Bronchial epithelial cell (primary cell): ENCODE data around the gene TOP3A. TPM values are rescaled to one million over a fixed set of nuclear protein-coding genes. Genes with fewer than 3 reads are reported as not detected.

Source experiments
- DNase-seq: peaks from one replicate; pipeline ENCODE4 v3.0.0-alpha.2; 2010; ENCODE audit warnings: low read depth
- FAIRE-seq: peaks from 2 replicates; lab custom pipeline; 2011; peaks lifted over from hg19 to GRCh38; lab: Jason Lieb, UNC
- H3K27me3 ChIP-seq: 2 replicates; pipeline ENCODE4 v1.5.1; 2011; ENCODE audit warnings: low read length; ENCODE audit not compliant: control insufficient read depth, insufficient read depth
- H3K36me3 ChIP-seq: 2 replicates; pipeline ENCODE4 v1.5.1; 2011; ENCODE audit warnings: low read length; ENCODE audit not compliant: control insufficient read depth, insufficient read depth
- H3K4me3 ChIP-seq: 2 replicates; pipeline ENCODE4 v1.5.1; 2011; ENCODE audit warnings: mild to moderate bottlenecking, low read depth, low read length, control low read depth
- total RNA-seq: library from RNA; depleted of rRNA; stranded (reverse); fragments of >200 nt; gene quantifications from 2 replicates; pipeline ENCODE4 v1.2.1, GENCODE V29; 2014
- TF ChIP-seq, protein P1 (sequence below): IDR thresholded peaks from 2 replicates; pipeline ENCODE4 v1.5.1; 2011; ENCODE audit warnings: mild to moderate bottlenecking, moderate library complexity, low read length, control low read depth, inconsistent platforms; ENCODE audit not compliant: insufficient read depth, severe bottlenecking

The TOP3A gene
- total RNA-seq, 1 donor from 2014 or later = 22.4 TPM

- Histone ChIP-seq H3K4me3 (no peak overlapping the region), H3K36me3 (peaks cover 33% of the 10 kb centered on the region), H3K27me3 (no peaks in the 10 kb centered on the region)
- TF ChIP-seq, protein P1, sequence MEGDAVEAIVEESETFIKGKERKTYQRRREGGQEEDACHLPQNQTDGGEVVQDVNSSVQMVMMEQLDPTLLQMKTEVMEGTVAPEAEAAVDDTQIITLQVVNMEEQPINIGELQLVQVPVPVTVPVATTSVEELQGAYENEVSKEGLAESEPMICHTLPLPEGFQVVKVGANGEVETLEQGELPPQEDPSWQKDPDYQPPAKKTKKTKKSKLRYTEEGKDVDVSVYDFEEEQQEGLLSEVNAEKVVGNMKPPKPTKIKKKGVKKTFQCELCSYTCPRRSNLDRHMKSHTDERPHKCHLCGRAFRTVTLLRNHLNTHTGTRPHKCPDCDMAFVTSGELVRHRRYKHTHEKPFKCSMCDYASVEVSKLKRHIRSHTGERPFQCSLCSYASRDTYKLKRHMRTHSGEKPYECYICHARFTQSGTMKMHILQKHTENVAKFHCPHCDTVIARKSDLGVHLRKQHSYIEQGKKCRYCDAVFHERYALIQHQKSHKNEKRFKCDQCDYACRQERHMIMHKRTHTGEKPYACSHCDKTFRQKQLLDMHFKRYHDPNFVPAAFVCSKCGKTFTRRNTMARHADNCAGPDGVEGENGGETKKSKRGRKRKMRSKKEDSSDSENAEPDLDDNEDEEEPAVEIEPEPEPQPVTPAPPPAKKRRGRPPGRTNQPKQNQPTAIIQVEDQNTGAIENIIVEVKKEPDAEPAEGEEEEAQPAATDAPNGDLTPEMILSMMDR = no peak
- DNase-seq = no peak
- FAIRE-seq = no peak
Measured at GRCh38 chr17:18240449-18240848, 74.3 kb downstream of the TOP3A start.

DNA sequence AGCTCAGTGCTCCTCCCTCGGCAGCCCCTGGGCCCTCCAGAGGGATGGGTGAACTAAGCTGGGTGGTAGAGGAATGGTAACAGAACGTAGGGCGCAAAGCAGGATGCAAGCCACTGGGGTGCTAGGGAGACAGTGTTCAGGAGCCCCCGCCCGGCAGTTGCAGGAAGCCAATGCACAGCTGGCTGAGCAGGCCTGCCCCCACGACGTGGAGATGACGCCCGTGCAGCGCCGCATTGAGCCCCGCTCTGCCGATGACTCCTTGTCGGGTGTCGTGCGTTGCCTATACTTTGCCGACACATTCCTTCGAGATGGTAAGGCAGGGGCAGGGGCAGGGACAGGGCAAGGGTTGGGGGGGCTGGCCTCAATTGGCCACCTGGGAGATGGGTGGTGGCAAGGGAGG, 76.5 kb downstream of the TOP3A start:
- FAIRE-seq (no peak), DNase-seq (no peak)
- no peak overlapping the region for H3K4me3 ChIP-seq
- peaks cover 32% of the 10 kb centered on the region for H3K36me3 ChIP-seq
- H3K27me3 ChIP-seq = no peaks in the 10 kb centered on the region
- TF ChIP-seq, protein P1 = no peak

DNA sequence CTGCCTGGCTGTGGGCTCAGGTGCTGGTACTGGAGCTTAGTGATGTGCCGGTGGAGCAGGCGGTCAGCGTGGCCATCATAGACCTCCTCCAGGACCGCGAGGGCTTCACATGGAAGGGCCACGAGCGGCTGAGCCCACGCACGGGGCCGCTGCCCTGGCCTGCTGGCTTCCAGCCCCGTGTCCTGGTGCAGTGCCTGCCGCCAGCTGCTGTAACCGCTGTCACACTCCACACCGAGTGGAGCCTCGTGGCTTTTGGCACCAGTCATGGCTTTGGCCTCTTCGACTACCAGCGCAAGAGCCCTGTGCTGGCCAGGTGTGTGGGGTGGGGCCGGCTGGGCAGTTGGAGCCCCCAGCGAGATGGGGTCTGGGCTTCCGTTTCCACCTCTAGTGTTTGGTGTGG, 77.3 kb downstream of the TOP3A start:
- no peaks in the 10 kb centered on the region for H3K27me3 ChIP-seq
- DNase-seq (no peak), FAIRE-seq (no peak)
- peaks cover 36% of the 10 kb centered on the region for H3K36me3 ChIP-seq
- TF ChIP-seq, protein P1 = no peak
- no peak overlapping the region for H3K4me3 ChIP-seq

- H3K4me3 ChIP-seq = no peak overlapping the region
- H3K27me3 ChIP-seq = no peaks in the 10 kb centered on the region
- peaks cover 36% of the 10 kb centered on the region for H3K36me3 ChIP-seq
- TF ChIP-seq, protein P1 = no peak
- no peak for FAIRE-seq
- no peak for DNase-seq
Measured at GRCh38 chr17:18236494-18236893, 78.3 kb downstream of the TOP3A start.

DNA sequence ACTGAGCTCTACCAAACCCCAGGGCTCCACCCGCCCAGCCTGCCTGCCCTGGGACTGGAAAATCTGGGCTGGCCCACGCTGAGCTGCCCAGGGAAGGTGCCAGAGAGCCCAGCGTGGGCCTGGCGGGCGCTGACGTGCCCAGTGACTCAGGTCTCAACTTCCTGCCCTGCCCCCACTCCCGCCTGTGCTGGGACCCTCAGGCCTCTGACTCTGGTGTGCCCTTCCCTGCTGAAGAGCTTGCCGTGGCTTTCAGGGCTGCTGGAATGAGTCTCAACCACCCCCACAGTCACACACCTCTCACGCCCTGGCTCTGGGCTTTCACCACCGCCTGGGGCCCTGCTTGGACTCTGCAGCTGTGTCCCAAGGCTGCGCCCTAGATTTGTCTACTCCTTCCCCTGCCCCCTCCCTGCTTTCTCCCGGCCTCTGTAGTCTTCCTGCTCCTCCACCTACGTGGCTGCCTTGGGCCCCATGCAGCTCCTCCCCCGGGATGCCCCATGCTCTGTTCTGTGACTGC, 79.0 kb downstream of the TOP3A start:
- FAIRE-seq (no peak), DNase-seq (peak; percentile 89)
- Histone ChIP-seq H3K4me3 (no peak overlapping the region), H3K36me3 (peaks cover 34% of the 10 kb centered on the region), H3K27me3 (no peaks in the 10 kb centered on the region)
- TF ChIP-seq, protein P1 = no peak

DNA sequence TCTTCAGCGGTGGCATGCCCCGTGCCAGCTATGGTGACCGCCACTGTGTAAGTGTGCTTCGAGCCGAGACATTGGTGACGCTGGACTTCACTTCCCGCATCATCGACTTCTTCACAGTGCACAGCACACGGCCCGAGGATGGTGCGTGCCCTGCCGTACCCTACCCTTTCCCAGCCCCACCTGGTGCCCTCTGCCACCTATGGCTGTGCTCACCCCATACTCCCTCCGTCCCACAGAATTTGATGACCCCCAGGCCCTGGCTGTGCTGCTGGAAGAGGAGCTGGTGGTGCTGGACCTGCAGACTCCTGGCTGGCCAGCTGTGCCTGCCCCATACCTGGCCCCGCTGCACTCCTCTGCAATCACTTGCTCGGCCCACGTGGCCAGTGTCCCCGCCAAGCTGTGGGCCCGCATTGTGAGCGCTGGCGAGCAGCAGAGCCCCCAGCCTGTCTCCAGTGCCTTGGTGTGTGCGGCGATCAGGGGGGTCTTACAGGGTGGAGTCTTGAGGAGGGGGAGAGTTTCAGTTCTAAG, 79.9 kb downstream of the TOP3A start:
- Histone ChIP-seq H3K27me3 (no peaks in the 10 kb centered on the region), H3K36me3 (peaks cover 30% of the 10 kb centered on the region), H3K4me3 (no peak overlapping the region)
- TF ChIP-seq, protein P1 = no peak
- FAIRE-seq = no peak
- DNase-seq = no peak
